ENCODE results near the gene DOCK2.
"Not testable (repeated sequence)": the region's sequence is repeated elsewhere in the genome, so short reads cannot be mapped to it uniquely, and the experiment has no call there.

The DOCK2 gene

GRCh38 chr5:169817031-169817430 is 180.0 kb downstream of the DOCK2 start:
- no peak for DNase-seq (ENCODE audit: low spot score)

- no peak for DNase-seq (ENCODE audit: low spot score)
Observed at GRCh38 chr5:169826618-169827017, 189.5 kb downstream of the DOCK2 start.

- DNase-seq (ENCODE audit: low spot score) = no peak
Observed at GRCh38 chr5:169827769-169828168, 190.7 kb downstream of the DOCK2 start.

- no peak for DNase-seq (ENCODE audit: low spot score)
Observed at GRCh38 chr5:169828385-169828784, 191.3 kb downstream of the DOCK2 start.

GRCh38 chr5:169831331-169831730 is 194.3 kb downstream of the DOCK2 start:
- DNase-seq (ENCODE audit: low spot score) = no peak

- no peak for DNase-seq (ENCODE audit: low spot score)
Observed at GRCh38 chr5:169832304-169832703, 195.2 kb downstream of the DOCK2 start.

- no peak for DNase-seq (ENCODE audit: low spot score)
Observed at GRCh38 chr5:169832845-169833244, 195.8 kb downstream of the DOCK2 start.

- DNase-seq (ENCODE audit: low spot score) = not testable (repeated sequence)
Observed at GRCh38 chr5:169833681-169834292, 196.7 kb downstream of the DOCK2 start.

- not testable (repeated sequence) for DNase-seq (ENCODE audit: low spot score)
Observed at GRCh38 chr5:169834540-169834939, 197.5 kb downstream of the DOCK2 start.

- DNase-seq (ENCODE audit: low spot score) = no peak
Observed at GRCh38 chr5:169836835-169837536, 199.9 kb downstream of the DOCK2 start.

GRCh38 chr5:169837686-169838085 is 200.6 kb downstream of the DOCK2 start:
- no peak for DNase-seq (ENCODE audit: low spot score)

- no peak for DNase-seq (ENCODE audit: low spot score)
Observed at GRCh38 chr5:169838688-169839087, 201.6 kb downstream of the DOCK2 start.

- DNase-seq (ENCODE audit: low spot score) = no peak
Observed at GRCh38 chr5:169840405-169840804, 203.3 kb downstream of the DOCK2 start.

- no peak for DNase-seq (ENCODE audit: low spot score)
Observed at GRCh38 chr5:169842699-169843098, 205.6 kb downstream of the DOCK2 start.

GRCh38 chr5:169847519-169847918 is 210.4 kb downstream of the DOCK2 start:
- no peak for DNase-seq (ENCODE audit: low spot score)

GRCh38 chr5:169848271-169848670 is 211.2 kb downstream of the DOCK2 start:
- no peak for DNase-seq (ENCODE audit: low spot score)

GRCh38 chr5:169848792-169849191 is 211.7 kb downstream of the DOCK2 start:
- no peak for DNase-seq (ENCODE audit: low spot score)

- DNase-seq (ENCODE audit: low spot score) = no peak
Observed at GRCh38 chr5:169850409-169850808, 213.3 kb downstream of the DOCK2 start.

GRCh38 chr5:169851321-169851850 is 214.3 kb downstream of the DOCK2 start:
- no peak for DNase-seq (ENCODE audit: low spot score)

GRCh38 chr5:169856571-169856970 is 219.5 kb downstream of the DOCK2 start:
- DNase-seq (ENCODE audit: low spot score) = no peak

GRCh38 chr5:169860585-169860984 is 223.5 kb downstream of the DOCK2 start:
- DNase-seq (ENCODE audit: low spot score) = no peak

- no peak for DNase-seq (ENCODE audit: low spot score)
Observed at GRCh38 chr5:169861433-169861832, 224.4 kb downstream of the DOCK2 start.

- DNase-seq (ENCODE audit: low spot score) = no peak
Observed at GRCh38 chr5:169861934-169862333, 224.9 kb downstream of the DOCK2 start.

GRCh38 chr5:169862391-169862811 is 225.3 kb downstream of the DOCK2 start:
- no peak for DNase-seq (ENCODE audit: low spot score)
